GM18870 (cell line): ENCODE measurements around the gene ANAPC16.
"Not testable (repeated sequence)": the region's sequence is repeated elsewhere in the genome, so short reads cannot be mapped to it uniquely, and the experiment has no call there.

Experiments used
- ATAC-seq: cut with Tn5 transposase; IDR thresholded peaks from one replicate; pipeline ENCODE4 v1.9.1; 2021; ENCODE audit warnings: moderate library complexity; ENCODE audit not compliant: unreplicated experiment

Gene ANAPC16

GRCh38 chr10:72211381-72211780 lies 4.4 kb upstream of the ANAPC16 start:
- not testable (repeated sequence) for ATAC-seq

GRCh38 chr10:72211832-72212231 lies 4.0 kb upstream of the ANAPC16 start:
- ATAC-seq, result not testable (repeated sequence)

- no peak for ATAC-seq
These were observed 2.5 kb downstream of the ANAPC16 start for GRCh38 chr10:72218325-72218724.

GRCh38 chr10:72218726-72219125 lies 2.9 kb downstream of the ANAPC16 start:
- no peak for ATAC-seq

- no peak for ATAC-seq
These were observed 3.5 kb downstream of the ANAPC16 start for GRCh38 chr10:72219235-72219814.

- ATAC-seq, result no peak
These were observed 4.8 kb downstream of the ANAPC16 start for GRCh38 chr10:72220637-72221036.

- no peak for ATAC-seq
These were observed 5.5 kb downstream of the ANAPC16 start for GRCh38 chr10:72221278-72221677.

GRCh38 chr10:72223743-72224101 lies 7.9 kb downstream of the ANAPC16 start:
- ATAC-seq, result no peak

- not testable (repeated sequence) for ATAC-seq
These were observed 8.4 kb downstream of the ANAPC16 start for GRCh38 chr10:72224191-72224590.

GRCh38 chr10:72226418-72227027 lies 10.7 kb downstream of the ANAPC16 start:
- ATAC-seq, result no peak

GRCh38 chr10:72227826-72228225 lies 12.0 kb downstream of the ANAPC16 start:
- no peak for ATAC-seq

- no peak for ATAC-seq
These were observed 12.5 kb downstream of the ANAPC16 start for GRCh38 chr10:72228318-72228751.

GRCh38 chr10:72229261-72230251 lies 13.7 kb downstream of the ANAPC16 start:
- ATAC-seq, result no peak

- ATAC-seq, result no peak
These were observed 17.8 kb downstream of the ANAPC16 start for GRCh38 chr10:72233621-72234020.

- ATAC-seq, result no peak
These were observed 18.8 kb downstream of the ANAPC16 start for GRCh38 chr10:72234560-72235095.

- no peak for ATAC-seq
These were observed 19.9 kb downstream of the ANAPC16 start for GRCh38 chr10:72235544-72236279.

GRCh38 chr10:72238392-72239175 lies 22.8 kb downstream of the ANAPC16 start:
- ATAC-seq, result no peak

GRCh38 chr10:72239409-72239808 lies 23.6 kb downstream of the ANAPC16 start:
- no peak for ATAC-seq

- ATAC-seq, result no peak
These were observed 24.6 kb downstream of the ANAPC16 start for GRCh38 chr10:72240371-72240770.

- no peak for ATAC-seq
These were observed 26.0 kb downstream of the ANAPC16 start for GRCh38 chr10:72241691-72242252.
